Gastrocnemius medialis (tissue), 4 donors: ENCODE results near the gene OR10G3. TPM values are rescaled to one million over a fixed set of nuclear protein-coding genes. Genes with fewer than 3 reads are reported as not detected.

Source experiments
- ATAC-seq, 2 donors: fragments of 150-250 bp; one replicate each; pipeline ENCODE4 v1.9.1; 2016
- DNase-seq, 2 donors: peaks; one replicate each; pipeline ENCODE4 v3.0.0-alpha.2; 2019
- H3K27ac ChIP-seq, 4 donors: fragments of 200-600 bp; sonication (generic); 1 replicate in 1 of 4; 2 replicates in 3 of 4; pipeline ENCODE4 v1.5.1; 2016 to 2018; ENCODE audit warnings: mild to moderate bottlenecking in 2 of 4, moderate library complexity in 1 of 4
- H3K27me3 ChIP-seq, 3 donors: fragments of 200-600 bp; sonication (generic) in 2 of 3; 1 replicate in 1 of 3; 2 replicates in 2 of 3; pipeline versions ENCODE4 v1.5.1 to v1.6.0; 2016 to 2019; ENCODE audit warnings: mild to moderate bottlenecking in 1 of 3, moderate library complexity in 1 of 3
- H3K36me3 ChIP-seq, 2 donors: fragments of 200-600 bp; sonication (generic) in 1 of 2; one replicate each; pipeline ENCODE4 v1.5.1; 2017 to 2018
- H3K4me1 ChIP-seq, 2 donors: fragments of 200-600 bp; sonication (generic) in 1 of 2; one replicate each; pipeline ENCODE4 v1.5.1; 2016 to 2017; ENCODE audit warnings: mild to moderate bottlenecking in 2 of 2
- H3K4me3 ChIP-seq, 4 donors: fragments of 200-600 bp; sonication (generic) in 3 of 4; 1 replicate in 1 of 4; 2 replicates in 3 of 4; pipeline ENCODE4 v1.5.1; 2016 to 2019; ENCODE audit warnings: mild to moderate bottlenecking in 2 of 4
- H3K9me3 ChIP-seq, 3 donors: fragments of 200-600 bp; sonication (generic) in 2 of 3; 1 replicate in 1 of 3; 2 replicates in 2 of 3; pipeline ENCODE4 v1.5.1; 2016 to 2019
- POLR2A ChIP-seq, 2 donors: fragments of 450-650 bp; IDR thresholded peaks; one replicate each; pipeline ENCODE4 v1.6.1; 2017; ENCODE audit warnings: antibody characterized with exemption in 2 of 2, mild to moderate bottlenecking in 2 of 2, moderate library complexity in 2 of 2
- in situ Hi-C, 4 donors: fragments of 200-750 bp; cut with MboI; loops; one replicate each; pipeline versions ENCODE4 v1.15.0 to v1.8.0; 2017; ENCODE audit warnings: low sequenced_read_pairs in 4 of 4
- intact Hi-C: fragments of 100-400 bp; cut with DNase I; formaldehyde crosslinking; loops from one replicate; pipeline ENCODE4 v1.15.1; 2023; ENCODE audit warnings: low total_unique reads
- total RNA-seq, 4 donors: library from RNA; depleted of rRNA; stranded (reverse); fragments of >200 nt; gene quantifications; one replicate each; pipeline versions ENCODE4 v1.1.0 to v1.2.3, GENCODE V29; 2016
- TF ChIP-seq, protein P1 (sequence below), 5 experiments: fragments of 450-650 bp in 3 of 5; fragments of 200-600 bp in 2 of 5; sonication (generic) in 2 of 5; IDR thresholded peaks in 4 of 5; conservative IDR thresholded peaks in 1 of 5; 1 replicate in 4 of 5; 2 replicates in 1 of 5; pipeline ENCODE4 v1.5.1; 2016 to 2019; ENCODE audit warnings: antibody characterized with exemption in 5 of 5, mild to moderate bottlenecking in 3 of 5, moderate library complexity in 3 of 5

OR10G3 gene
- total RNA-seq, 4 donors from 2014 or later: not detected

DNA sequence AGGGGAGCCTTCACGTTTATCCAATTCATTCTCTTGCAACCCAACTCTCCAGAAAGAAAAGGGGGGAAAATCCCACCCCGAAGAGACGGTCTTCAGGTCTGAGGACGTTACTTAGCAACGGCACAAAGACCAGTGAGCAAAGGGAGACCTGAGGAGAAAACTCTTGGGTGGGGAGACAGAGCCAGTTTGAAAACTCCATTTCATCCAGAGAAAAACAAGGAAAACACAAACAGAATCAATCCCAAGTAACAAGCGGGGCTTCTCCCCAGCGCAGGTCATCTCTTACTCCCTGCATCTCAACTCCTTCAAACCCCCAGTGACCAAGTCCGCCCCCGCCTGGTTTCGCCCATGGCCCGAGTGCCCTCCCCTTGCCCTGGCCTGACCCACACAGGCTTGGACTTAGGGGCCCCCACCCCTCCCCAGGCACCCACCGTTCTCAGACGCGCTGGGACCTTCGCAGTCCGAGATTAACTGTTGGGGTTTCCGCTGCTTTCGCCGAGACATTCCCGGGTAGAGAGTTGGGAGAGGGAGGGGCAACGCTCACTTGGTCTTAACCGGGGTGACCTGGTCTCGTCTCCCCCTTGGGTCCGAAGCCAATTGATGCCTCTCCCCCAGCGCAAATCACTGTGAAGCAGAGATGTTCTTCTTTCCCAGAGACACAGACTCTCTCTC, 43.3 kb downstream of the OR10G3 start:
- Histone ChIP-seq H3K36me3 (no peaks in the 10 kb centered on the region), H3K27ac (no peak overlapping the region), H3K4me1 (peaks cover 0 to 8% of the 10 kb centered on the region in 2 donors), H3K27me3 (peaks cover 32 to 54% (median 42%) of the 10 kb centered on the region in 3 donors), H3K4me3 (peak overlapping the region in 3 of 4 donors; percentile 15 to 49 (median 43)), H3K9me3 (no peaks in the 10 kb centered on the region)
- no peak for ATAC-seq
- in situ Hi-C loops: no loop called here
- no peak for TF ChIP-seq POLR2A (IDR thresholded peaks at IDR 0.05)
- TF ChIP-seq, protein P1, sequence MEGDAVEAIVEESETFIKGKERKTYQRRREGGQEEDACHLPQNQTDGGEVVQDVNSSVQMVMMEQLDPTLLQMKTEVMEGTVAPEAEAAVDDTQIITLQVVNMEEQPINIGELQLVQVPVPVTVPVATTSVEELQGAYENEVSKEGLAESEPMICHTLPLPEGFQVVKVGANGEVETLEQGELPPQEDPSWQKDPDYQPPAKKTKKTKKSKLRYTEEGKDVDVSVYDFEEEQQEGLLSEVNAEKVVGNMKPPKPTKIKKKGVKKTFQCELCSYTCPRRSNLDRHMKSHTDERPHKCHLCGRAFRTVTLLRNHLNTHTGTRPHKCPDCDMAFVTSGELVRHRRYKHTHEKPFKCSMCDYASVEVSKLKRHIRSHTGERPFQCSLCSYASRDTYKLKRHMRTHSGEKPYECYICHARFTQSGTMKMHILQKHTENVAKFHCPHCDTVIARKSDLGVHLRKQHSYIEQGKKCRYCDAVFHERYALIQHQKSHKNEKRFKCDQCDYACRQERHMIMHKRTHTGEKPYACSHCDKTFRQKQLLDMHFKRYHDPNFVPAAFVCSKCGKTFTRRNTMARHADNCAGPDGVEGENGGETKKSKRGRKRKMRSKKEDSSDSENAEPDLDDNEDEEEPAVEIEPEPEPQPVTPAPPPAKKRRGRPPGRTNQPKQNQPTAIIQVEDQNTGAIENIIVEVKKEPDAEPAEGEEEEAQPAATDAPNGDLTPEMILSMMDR (IDR thresholded peaks at IDR 0.05 in 4 of 5, conservative IDR thresholded peaks at IDR 0.05 in 1 of 5): no peak
- no peak for DNase-seq
- intact Hi-C loops: no loop called here

DNA sequence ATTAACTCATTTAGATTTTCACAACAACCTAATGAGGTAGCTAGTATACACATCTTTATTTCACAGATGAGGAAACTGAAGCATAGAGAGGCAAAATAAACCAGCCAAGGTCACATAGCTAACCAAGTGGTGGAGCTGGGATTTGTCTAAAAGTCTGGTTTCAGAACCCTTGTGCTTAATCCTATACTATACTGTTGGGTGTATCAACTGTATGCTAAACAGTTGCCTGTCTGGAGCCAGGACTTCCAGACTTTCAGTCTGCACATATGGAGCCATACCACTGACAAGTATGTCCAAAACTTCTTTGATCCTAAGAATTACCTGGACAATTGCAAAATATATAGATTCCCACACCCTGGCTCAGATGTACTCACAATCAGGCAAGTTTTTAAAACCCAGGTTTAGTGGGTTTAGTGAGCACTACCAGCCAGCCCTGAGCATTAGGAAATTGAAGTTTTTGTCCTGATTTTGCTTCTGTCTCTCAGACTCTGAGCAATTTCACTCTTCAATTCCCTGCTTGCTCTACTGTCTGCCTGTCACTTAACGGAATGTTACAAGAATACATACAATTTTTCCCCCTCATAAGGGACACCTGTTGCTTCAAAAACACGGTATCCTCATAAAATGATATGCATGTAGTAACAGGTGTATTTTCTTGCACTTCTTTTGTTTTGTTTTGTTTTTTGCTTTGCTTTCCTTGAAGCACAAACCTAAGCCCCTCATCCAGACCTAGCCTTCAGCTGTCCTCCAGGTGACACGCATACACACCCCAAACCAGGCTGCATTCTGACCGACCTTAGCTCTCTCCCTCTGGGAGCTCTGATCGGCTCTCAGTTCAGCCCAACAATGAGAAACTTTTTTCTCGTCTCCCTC, 44.1 kb downstream of the OR10G3 start:
- peaks cover 32 to 54% (median 42%) of the 10 kb centered on the region in 3 donors for H3K27me3 ChIP-seq
- in situ Hi-C loops: no loop called here
- H3K36me3 ChIP-seq: no peaks in the 10 kb centered on the region

DNA sequence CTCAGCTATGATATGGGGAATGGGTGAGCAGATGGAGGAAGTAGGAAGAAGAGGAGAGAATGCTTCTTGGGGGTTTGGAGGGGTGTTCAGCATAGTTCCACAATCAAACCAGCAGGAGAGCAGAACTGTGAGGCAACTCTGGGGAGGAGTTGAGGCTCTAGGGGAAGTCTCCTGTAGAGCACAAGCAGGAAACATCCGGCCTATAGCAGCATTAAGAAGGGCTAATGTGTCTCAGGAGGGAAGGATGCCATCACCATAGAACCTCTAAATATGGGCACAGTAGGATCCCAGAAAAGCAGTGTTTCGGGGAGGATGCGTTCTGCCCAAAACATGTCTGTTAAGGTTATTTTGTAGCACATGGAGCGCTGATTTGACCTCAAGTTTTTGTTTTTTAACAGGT, 45.3 kb downstream of the OR10G3 start:
- in situ Hi-C loops: no loop called here
- TF ChIP-seq POLR2A (IDR thresholded peaks at IDR 0.05): no peak
- TF ChIP-seq, protein P1 (IDR thresholded peaks at IDR 0.05 in 4 of 5, conservative IDR thresholded peaks at IDR 0.05 in 1 of 5): no peak
- H3K36me3 ChIP-seq: no peaks in the 10 kb centered on the region
- no peak overlapping the region for H3K4me3 ChIP-seq
- DNase-seq (no peak), ATAC-seq (no peak)
- H3K27ac ChIP-seq: no peak overlapping the region
- peaks cover 0 to 8% of the 10 kb centered on the region in 2 donors for H3K4me1 ChIP-seq
- peaks cover 32 to 54% (median 42%) of the 10 kb centered on the region in 3 donors for H3K27me3 ChIP-seq
- no peaks in the 10 kb centered on the region for H3K9me3 ChIP-seq
- intact Hi-C loops: no loop called here

More for the DNA sequence above, 44.1 kb downstream of the OR10G3 start:
- DNase-seq (no peak), ATAC-seq (no peak)
- H3K9me3 ChIP-seq: no peaks in the 10 kb centered on the region
- intact Hi-C loops: no loop called here
- H3K4me3 ChIP-seq: peak overlapping the region in 3 of 4 donors; percentile 15 to 49 (median 43)
- peaks cover 0 to 8% of the 10 kb centered on the region in 2 donors for H3K4me1 ChIP-seq
- TF ChIP-seq, protein P1 (IDR thresholded peaks at IDR 0.05 in 4 of 5, conservative IDR thresholded peaks at IDR 0.05 in 1 of 5): no peak
- no peak for TF ChIP-seq POLR2A (IDR thresholded peaks at IDR 0.05)
- H3K27ac ChIP-seq: no peak overlapping the region

DNA sequence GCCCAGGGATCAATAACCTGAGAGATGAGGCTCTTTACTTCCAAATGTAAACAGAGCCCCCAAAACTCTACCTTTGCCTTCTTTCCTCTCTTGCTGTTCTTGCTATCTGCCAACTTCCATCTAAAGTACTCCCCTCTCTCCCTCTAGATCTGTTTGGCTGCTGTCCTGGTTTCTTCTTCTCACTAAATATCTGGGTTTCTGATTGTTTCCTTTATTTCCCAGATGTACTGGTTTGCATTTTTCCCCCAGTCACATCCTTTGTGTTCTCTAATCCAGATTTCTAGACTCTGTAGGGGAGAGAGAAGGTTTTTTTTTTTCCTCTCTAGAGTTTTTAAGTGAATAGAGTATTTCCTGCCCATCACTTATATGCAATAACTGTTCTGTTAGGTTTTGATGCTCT, 46.6 kb downstream of the OR10G3 start:
- intact Hi-C loops: no loop called here
- no peak for ATAC-seq
- no peak for TF ChIP-seq POLR2A (IDR thresholded peaks at IDR 0.05)
- TF ChIP-seq, protein P1 (IDR thresholded peaks at IDR 0.05 in 4 of 5, conservative IDR thresholded peaks at IDR 0.05 in 1 of 5): no peak
- DNase-seq: no peak
- Histone ChIP-seq H3K27me3 (peaks cover 30 to 50% (median 33%) of the 10 kb centered on the region in 3 donors), H3K4me3 (no peak overlapping the region), H3K27ac (no peak overlapping the region), H3K4me1 (peaks cover 0 to 8% of the 10 kb centered on the region in 2 donors), H3K9me3 (no peaks in the 10 kb centered on the region), H3K36me3 (no peaks in the 10 kb centered on the region)
- in situ Hi-C loops: no loop called here
